K562 (cell line): ENCODE results near the gene LRRC74B. TPM values are rescaled to one million over a fixed set of nuclear protein-coding genes. Genes with fewer than 3 reads are reported as not detected.
A peak's percentile ranks its signal among the peaks of the same experiment; 100 is the strongest.

Experiments used
- CCAR2 ChIP-seq: fragments of 200-400 bp; formaldehyde crosslinking; IDR thresholded peaks from 2 replicates; pipeline ENCODE4 v1.6.1; 2017; ENCODE audit warnings: mild to moderate bottlenecking, low read depth, low read length
- EWSR1 ChIP-seq: fragments of 450-650 bp; IDR thresholded peaks from 2 replicates; pipeline ENCODE4 v1.6.1; 2018; ENCODE audit warnings: borderline replicate concordance, mild to moderate bottlenecking, low read depth, moderate library complexity; ENCODE audit not compliant: partially characterized antibody
- HOXB6 ChIP-seq: fragments of 250-450 bp; sonication (Bioruptor Pico); IDR thresholded peaks from 2 replicates; pipeline ENCODE4 v1.5.1; 2022; ENCODE audit warnings: mild to moderate bottlenecking, borderline replicate concordance
- IRF1 ChIP-seq: sonication (generic); formaldehyde crosslinking; IDR thresholded peaks from 2 replicates; pipeline ENCODE4 v1.8.0; 2022; ENCODE audit warnings: missing genetic modification reagents, mild to moderate bottlenecking, borderline replicate concordance
- JUN ChIP-seq, 2 experiments: sonication (generic) in 1 of 2; formaldehyde crosslinking in 1 of 2; IDR thresholded peaks; 2 replicates each; pipeline versions ENCODE4 v1.6.1 to v1.8.0; 2012 to 2022; ENCODE audit warnings: borderline replicate concordance in 2 of 2, mild to moderate bottlenecking in 2 of 2, improper control_type of control experiment in 1 of 2, low read depth in 1 of 2, low read length in 1 of 2, missing genetic modification reagents in 1 of 2
- PATZ1 ChIP-seq: fragments of 250-450 bp; sonication (Bioruptor Pico); IDR thresholded peaks from 2 replicates; pipeline ENCODE4 v1.5.0; 2020; ENCODE audit warnings: mild to moderate bottlenecking, borderline replicate concordance
- SRF ChIP-seq, 2 experiments: fragments of 250-450, 450-650 bp in 1 of 2; sonication (Bioruptor Pico) in 1 of 2; sonication (generic) in 1 of 2; formaldehyde crosslinking; IDR thresholded peaks; 2 replicates each; pipeline versions ENCODE4 v1.5.0 to v1.5.1; 2020 to 2022; ENCODE audit warnings: mild to moderate bottlenecking in 1 of 2, missing genetic modification reagents in 1 of 2
- TAF7 ChIP-seq: fragments of 450-650 bp; IDR thresholded peaks from 2 replicates; pipeline ENCODE4 v1.6.1; 2016; ENCODE audit warnings: missing genetic modification characterization, missing compliant biosample characterization
- ZBTB17 ChIP-seq: fragments of 450-650 bp; formaldehyde crosslinking; IDR thresholded peaks from 2 replicates; pipeline ENCODE4 v1.4.0; 2020; ENCODE audit warnings: mild to moderate bottlenecking
- ZBTB49 ChIP-seq: sonication (generic); formaldehyde crosslinking; IDR thresholded peaks from 2 replicates; pipeline ENCODE4 v1.8.0; 2022; ENCODE audit warnings: missing genetic modification reagents, mild to moderate bottlenecking, borderline replicate concordance
- ZNF175 ChIP-seq: fragments of 200-800 bp; sonication (Bioruptor generic); IDR thresholded peaks from 2 replicates; pipeline ENCODE4 v1.6.1; 2016; ENCODE audit warnings: low read depth, mild to moderate bottlenecking, missing genetic modification characterization, missing compliant biosample characterization
- ZNF274 ChIP-seq: IDR thresholded peaks from 2 replicates; pipeline ENCODE4 v1.6.1; 2011; ENCODE audit warnings: low read depth, mild to moderate bottlenecking, low read length, moderate library complexity, borderline replicate concordance
- ZNF518B ChIP-seq: fragments of 250-450 bp; sonication (Bioruptor Pico); IDR thresholded peaks from 2 replicates; pipeline ENCODE4 v1.5.0; 2021; ENCODE audit warnings: mild to moderate bottlenecking, moderate library complexity
- ZNF740 ChIP-seq, 3 experiments: fragments of 200-800 bp in 1 of 3; sonication (Bioruptor generic) in 1 of 3; sonication (generic) in 1 of 3; formaldehyde crosslinking in 1 of 3; IDR thresholded peaks; 2 replicates each; pipeline versions ENCODE4 v1.6.1 to v1.8.0; 2016 to 2022; ENCODE audit warnings: mild to moderate bottlenecking in 2 of 3, missing compliant biosample characterization in 2 of 3, missing genetic modification characterization in 2 of 3, missing genetic modification reagents in 1 of 3
- polyA plus RNA-seq, 8 experiments: library from polyadenylated mRNA; depleted of rRNA in 4 of 8; stranded (reverse) in 5 of 8; unstranded in 3 of 8; fragments of >200 nt; fragmentation: Nextera tagmentation in 2 of 8; fragmentation: Illumina TruSeq in 1 of 8; extraction: Ambion mirVana in 2 of 8; extraction: Trizol in 1 of 8; gene quantifications; 2 replicates each; pipeline versions ENCODE4 v1.2.1 to v1.2.3, GENCODE V29; 2011 to 2014; ENCODE audit warnings: inconsistent platforms in 1 of 8, missing spikeins in 1 of 8
- total RNA-seq, 7 experiments: library from RNA; depleted of rRNA in 6 of 7; stranded (reverse); fragments of >200 nt in 6 of 7; fragmentation: Illumina TruSeq in 2 of 7; extraction: Trizol in 2 of 7; gene quantifications; 2 replicates each; pipeline versions ENCODE4 v1.2.1 to v1.2.3, GENCODE V29; 2011 to 2021; ENCODE audit warnings: low replicate concordance in 1 of 7

LRRC74B gene
- total and polyA plus RNA-seq, 9 of the 15 experiments (the other 6 are each of a cell fraction or from before 2014, with no cell fraction given): not detected

- TF ChIP-seq PATZ1 (CRISPR knock-in tag) (no peak), SRF (CRISPR knock-in tag; IDR thresholded peaks at IDR 0.05) (no peak), IRF1 (CRISPR knock-in tag) (no peak), ZNF175 (CRISPR knock-in tag) (peak; percentile 91), ZBTB49 (CRISPR knock-in tag) (0 out of 2 replicates have a peak, but pooled peaks have one; percentile 64), ZNF518B (CRISPR knock-in tag) (no peak), ZNF740 (CRISPR knock-in tag; IDR thresholded peaks at IDR 0.05) (no peak), ZNF740 (tag; IDR thresholded peaks at IDR 0.05) (peak; percentile 48 to 86; a peak in 3 of 4 replicates), ZBTB17 (CRISPR knock-in tag) (no peak), JUN (IDR thresholded peaks at IDR 0.05; ENCODE audit: borderline replicate concordance, low read depth, low read length) (no peak), JUN (CRISPR knock-in tag; IDR thresholded peaks at IDR 0.05; ENCODE audit: borderline replicate concordance) (no peak), TAF7 (tag) (no peak), CCAR2 (no peak), ZNF274 (no peak), HOXB6 (CRISPR knock-in tag) (peak; percentile 32; the same call in 1 of the 2 replicates), EWSR1 (no peak)
Observed at GRCh38 chr22:21092797-21093554, 47.2 kb downstream of the LRRC74B start (continued).
